RWPE1 (cell line): ENCODE measurements around the gene PIP5K1C.

ENCODE experiments used
- CTCF ChIA-PET: fragments of 350-600 bp; sonication (Branson Sonifier 250); formaldehyde crosslinking; extraction: SDS; loops from one replicate; lab custom pipeline; 2021; lab: Yijun Ruan, JAX
- POLR2A ChIA-PET: fragments of 400-600 bp; formaldehyde crosslinking; extraction: SDS; loops from one replicate; lab custom pipeline; 2020; ENCODE audit warnings: antibody characterized with exemption; ENCODE audit not compliant: low non-redundant PET; lab: Yijun Ruan, JAX
- DNase-seq: peaks from one replicate; pipeline ENCODE4 v3.0.0; 2012; ENCODE audit warnings: low spot score
- H3K27ac ChIP-seq: fragments of 450-650 bp; 2 replicates; pipeline ENCODE4 v1.5.1; 2017
- CTCF ChIP-seq: fragments of 450-650 bp; conservative IDR thresholded peaks from 2 replicates; pipeline ENCODE4 v1.5.1; 2017; ENCODE audit warnings: low read depth, mild to moderate bottlenecking

The PIP5K1C gene

GRCh38 chr19:3712663-3713611, 12.7 kb upstream of the PIP5K1C start:
- H3K27ac ChIP-seq, result peak overlapping the region; percentile 52
- DNase-seq, result no peak
- POLR2A ChIA-PET, result interaction anchor here (0.7 kb wide), 1 partner anchor 44 kb away, joined by 5 read pairs; no protein-coding TSS in a partner anchor
- CTCF ChIA-PET, result interaction anchor here (1.0 kb wide), 1 partner anchor 110 kb away, joined by 4 read pairs; no protein-coding TSS in a partner anchor
- no peak for TF ChIP-seq CTCF

- DNase-seq, result peak; percentile 62
- CTCF ChIA-PET, result interaction anchor here (0.6 to 0.8 kb wide), 3 partner anchors 10 to 225 kb away, joined by 3 to 4 read pairs (median 3); no protein-coding TSS in a partner anchor
- TF ChIP-seq CTCF, result no peak
- H3K27ac ChIP-seq, result no peak overlapping the region
- POLR2A ChIA-PET, result no interaction called here
Measured at GRCh38 chr19:3710265-3710812, 10.1 kb upstream of the PIP5K1C start.

GRCh38 chr19:3708207-3708931, 8.1 kb upstream of the PIP5K1C start, which contains the start of gene TJP3:
Gene TJP3, plus strand, starts transcription at chr19:3708384. Its CDS starts 20,049 bp downstream, at chr19:3728433.
- no peak for TF ChIP-seq CTCF
- ChIA-PET CTCF (interaction anchor here (0.6 to 1.2 kb wide), 5 partner anchors 10 to 1371 kb away, joined by 3 to 7 read pairs (median 4); no protein-coding TSS in a partner anchor), POLR2A (no interaction called here)
- DNase-seq, result no peak
- peak within 1 kb of the TSS; percentile 25; the same call in 1 of the 2 replicates for H3K27ac ChIP-seq

- DNase-seq, result no peak
- POLR2A ChIA-PET, result no interaction called here
- no peak for TF ChIP-seq CTCF
- CTCF ChIA-PET, result interaction anchor here (1.2 kb wide), 2 partner anchors 11 to 42 kb away, joined by 3 to 4 read pairs; no protein-coding TSS in a partner anchor
- H3K27ac ChIP-seq, result no peak overlapping the region
Measured at GRCh38 chr19:3707868-3708206, 7.6 kb upstream of the PIP5K1C start.

- ChIA-PET CTCF (interaction anchor here (0.7 kb wide), 1 partner anchor 11 kb away, joined by 3 read pairs; no protein-coding TSS in a partner anchor), POLR2A (no interaction called here)
- H3K27ac ChIP-seq, result no peak overlapping the region; the same call in 1 of the 2 replicates
- no peak for TF ChIP-seq CTCF
- no peak for DNase-seq
Measured at GRCh38 chr19:3701200-3701599, 932 bp upstream of the PIP5K1C start.
